ENCODE results near the gene DDX17. TPM values are rescaled to one million over a fixed set of nuclear protein-coding genes. Genes with fewer than 3 reads are reported as not detected.
A peak's percentile ranks its signal among the peaks of the same experiment; 100 is the strongest.
"Not testable (repeated sequence)": the region's sequence is repeated elsewhere in the genome, so short reads cannot be mapped to it uniquely, and the experiment has no call there.

Gene DDX17
- total RNA-seq, 4 donors from 2014 or later = 583 to 733 (median 616) TPM

DNA sequence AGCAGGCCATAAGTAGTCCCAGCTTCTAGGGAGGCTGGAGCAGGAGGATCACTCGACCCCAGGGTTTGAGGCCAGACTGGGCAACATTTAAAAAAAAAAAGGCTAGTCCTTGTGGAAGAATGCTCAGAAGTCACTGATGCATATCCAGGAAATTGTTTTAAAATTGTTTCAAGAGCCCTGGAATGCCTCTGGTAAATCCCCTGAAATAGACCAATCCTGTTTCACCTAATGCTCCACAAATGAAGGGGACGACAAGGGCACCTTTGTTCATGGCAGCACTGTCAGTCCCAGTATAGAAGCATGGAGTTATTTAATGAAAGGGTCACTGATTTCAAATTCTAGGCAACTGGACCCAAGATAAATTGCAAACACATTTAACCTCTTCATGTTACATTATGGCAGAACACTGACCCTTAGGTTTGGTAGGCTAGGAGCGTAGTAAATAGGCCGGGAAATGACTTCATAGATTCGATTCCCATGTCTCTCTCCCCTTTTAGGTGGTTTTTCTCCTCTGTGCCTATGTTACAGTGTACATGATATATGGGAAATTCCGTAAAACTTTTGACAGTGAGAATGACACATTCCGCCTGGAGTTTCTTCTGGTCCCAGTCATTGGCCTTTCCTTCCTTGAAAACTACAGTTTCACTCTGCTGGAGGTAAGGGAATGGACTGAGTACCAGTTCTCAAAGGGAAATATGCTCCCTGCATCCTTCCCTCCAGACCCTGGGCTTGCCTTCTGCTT is 26.8 kb downstream of the DDX17 start:
- DNase-seq = no peak
- no peaks in the 10 kb centered on the region for H3K9me3 ChIP-seq
- H3K27ac ChIP-seq = no peak overlapping the region
- no peaks in the 10 kb centered on the region for H3K4me1 ChIP-seq
- peaks cover 0 to 45% (median 0%) of the 10 kb centered on the region in 3 donors for H3K36me3 ChIP-seq
- no peaks in the 10 kb centered on the region for H3K27me3 ChIP-seq
- TF ChIP-seq, protein P1, sequence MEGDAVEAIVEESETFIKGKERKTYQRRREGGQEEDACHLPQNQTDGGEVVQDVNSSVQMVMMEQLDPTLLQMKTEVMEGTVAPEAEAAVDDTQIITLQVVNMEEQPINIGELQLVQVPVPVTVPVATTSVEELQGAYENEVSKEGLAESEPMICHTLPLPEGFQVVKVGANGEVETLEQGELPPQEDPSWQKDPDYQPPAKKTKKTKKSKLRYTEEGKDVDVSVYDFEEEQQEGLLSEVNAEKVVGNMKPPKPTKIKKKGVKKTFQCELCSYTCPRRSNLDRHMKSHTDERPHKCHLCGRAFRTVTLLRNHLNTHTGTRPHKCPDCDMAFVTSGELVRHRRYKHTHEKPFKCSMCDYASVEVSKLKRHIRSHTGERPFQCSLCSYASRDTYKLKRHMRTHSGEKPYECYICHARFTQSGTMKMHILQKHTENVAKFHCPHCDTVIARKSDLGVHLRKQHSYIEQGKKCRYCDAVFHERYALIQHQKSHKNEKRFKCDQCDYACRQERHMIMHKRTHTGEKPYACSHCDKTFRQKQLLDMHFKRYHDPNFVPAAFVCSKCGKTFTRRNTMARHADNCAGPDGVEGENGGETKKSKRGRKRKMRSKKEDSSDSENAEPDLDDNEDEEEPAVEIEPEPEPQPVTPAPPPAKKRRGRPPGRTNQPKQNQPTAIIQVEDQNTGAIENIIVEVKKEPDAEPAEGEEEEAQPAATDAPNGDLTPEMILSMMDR (IDR thresholded peaks at IDR 0.05) = no peak
- H3K4me3 ChIP-seq = no peak overlapping the region

DNA sequence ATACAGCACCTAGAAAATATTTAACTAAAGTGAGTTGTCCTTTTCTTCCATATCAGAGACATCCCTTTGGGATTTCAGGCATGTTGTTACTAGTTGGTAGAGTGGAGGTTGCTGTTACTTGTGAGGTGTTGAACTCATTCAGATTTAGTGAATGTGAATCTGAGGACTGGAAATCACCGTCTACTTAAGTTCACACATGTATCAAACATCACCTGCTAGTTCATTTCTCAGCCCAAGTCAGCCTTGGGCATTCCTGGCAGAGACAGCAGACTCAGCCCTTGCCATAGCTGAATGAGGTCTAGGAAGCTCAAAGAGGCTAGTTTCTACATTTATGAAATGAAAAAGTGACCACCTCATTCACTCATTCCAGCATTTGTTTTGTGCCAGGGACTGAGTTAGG is 28.5 kb downstream of the DDX17 start:
- peaks cover 0 to 29% (median 0%) of the 10 kb centered on the region in 3 donors for H3K36me3 ChIP-seq
- H3K4me3 ChIP-seq = no peak overlapping the region
- TF ChIP-seq, protein P1 (IDR thresholded peaks at IDR 0.05) = no peak
- TF ChIP-seq POLR2A (IDR thresholded peaks at IDR 0.05) = no peak
- no peaks in the 10 kb centered on the region for H3K9me3 ChIP-seq
- DNase-seq = no peak
- no peaks in the 10 kb centered on the region for H3K27me3 ChIP-seq
- no peak overlapping the region for H3K27ac ChIP-seq
- H3K4me1 ChIP-seq = no peaks in the 10 kb centered on the region

DNA sequence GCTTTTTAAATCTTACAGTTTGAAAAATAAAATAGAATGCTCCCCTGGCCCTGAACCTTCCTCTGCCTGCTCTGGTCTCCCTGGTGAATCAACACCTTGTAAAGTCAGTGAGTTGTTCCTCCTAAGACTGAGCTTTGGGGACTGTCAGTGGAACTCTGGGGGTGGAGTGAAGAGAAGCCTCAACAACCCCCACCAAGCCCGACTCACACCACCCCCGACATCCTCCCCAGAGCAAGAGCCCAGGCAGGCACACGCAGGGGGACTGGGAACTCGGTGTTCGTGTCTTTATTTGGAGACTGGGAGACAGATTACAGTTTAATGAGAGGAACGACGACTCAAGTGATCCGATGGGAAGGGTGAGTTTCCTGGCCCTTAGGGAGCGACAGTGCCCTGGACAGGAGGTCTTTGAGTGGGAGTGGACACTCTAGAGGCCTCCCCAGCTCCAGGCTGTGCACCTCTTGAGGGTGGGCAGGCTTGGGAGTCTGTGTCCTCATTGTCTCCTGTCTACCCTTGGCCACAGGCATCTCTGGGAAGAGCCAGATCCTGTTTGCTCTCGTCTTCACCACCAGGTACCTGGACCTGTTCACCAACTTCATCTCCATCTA is 32.0 kb downstream of the DDX17 start:
- H3K27ac ChIP-seq = no peak overlapping the region
- TF ChIP-seq, protein P1 (IDR thresholded peaks at IDR 0.05) = no peak
- no peak for TF ChIP-seq POLR2A (IDR thresholded peaks at IDR 0.05)
- H3K27me3 ChIP-seq = no peaks in the 10 kb centered on the region
- no peaks in the 10 kb centered on the region for H3K36me3 ChIP-seq
- peak in 1 of 3 donors; percentile 10 for DNase-seq
- H3K4me1 ChIP-seq = peaks cover 0 to 4% (median 0%) of the 10 kb centered on the region in 4 donors
- no peak overlapping the region for H3K4me3 ChIP-seq
- no peaks in the 10 kb centered on the region for H3K9me3 ChIP-seq

DNA sequence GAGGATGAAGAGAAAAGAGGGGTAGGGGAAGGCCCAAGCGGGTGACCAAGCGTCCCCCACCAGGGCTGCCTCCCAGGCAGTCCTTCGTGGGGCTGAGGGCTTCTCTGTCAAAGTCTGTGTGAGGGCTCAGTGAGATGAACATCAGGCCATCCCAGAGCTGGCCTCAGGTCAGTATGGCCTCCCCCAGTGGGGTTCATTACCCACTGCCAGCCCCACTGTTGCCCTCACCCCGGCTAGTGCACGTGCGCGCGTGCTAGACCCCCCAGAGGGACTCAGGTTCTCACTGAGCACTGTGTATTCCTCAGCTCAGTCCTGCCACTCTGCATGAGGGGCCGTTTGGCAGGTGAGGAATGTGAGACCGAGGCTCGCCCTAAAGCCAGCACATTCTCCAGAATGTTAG is 34.9 kb downstream of the DDX17 start:
- Histone ChIP-seq H3K4me3 (no peak overlapping the region), H3K27ac (no peak overlapping the region), H3K27me3 (no peaks in the 10 kb centered on the region), H3K9me3 (no peaks in the 10 kb centered on the region), H3K36me3 (no peaks in the 10 kb centered on the region), H3K4me1 (peaks cover 0 to 22% (median 3%) of the 10 kb centered on the region in 4 donors)
- TF ChIP-seq, protein P1 (IDR thresholded peaks at IDR 0.05) = no peak
- no peak for TF ChIP-seq POLR2A (IDR thresholded peaks at IDR 0.05)
- DNase-seq = peak in 1 of 3 donors; percentile 31

DNA sequence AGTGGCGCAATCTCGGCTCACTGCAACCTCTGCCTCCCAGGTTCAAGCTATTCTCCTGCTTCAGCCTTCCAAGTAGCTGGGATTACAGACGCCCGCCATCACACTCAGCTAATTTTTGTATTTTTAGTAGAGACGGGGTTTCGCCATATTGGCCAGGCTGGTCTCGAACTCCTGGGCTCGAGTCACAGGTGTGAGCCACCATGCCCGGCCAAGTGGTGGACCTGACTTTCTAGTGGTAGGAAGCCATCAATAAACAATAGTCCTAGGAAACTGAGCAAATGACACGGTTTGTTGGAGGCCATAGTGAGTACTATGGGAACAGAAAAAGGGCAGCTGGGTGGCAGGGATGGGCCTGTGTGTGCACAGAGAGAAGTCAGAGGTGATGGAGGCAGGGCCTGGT is 35.9 kb downstream of the DDX17 start:
- not testable (repeated sequence) for H3K36me3 ChIP-seq, H3K27ac ChIP-seq, H3K27me3 ChIP-seq, H3K4me3 ChIP-seq, H3K9me3 ChIP-seq
- H3K4me1 ChIP-seq = peaks cover 0 to 22% (median 3%) of the 10 kb centered on the region in 4 donors
- peak in 1 of 3 donors; percentile 22 for DNase-seq

DNA sequence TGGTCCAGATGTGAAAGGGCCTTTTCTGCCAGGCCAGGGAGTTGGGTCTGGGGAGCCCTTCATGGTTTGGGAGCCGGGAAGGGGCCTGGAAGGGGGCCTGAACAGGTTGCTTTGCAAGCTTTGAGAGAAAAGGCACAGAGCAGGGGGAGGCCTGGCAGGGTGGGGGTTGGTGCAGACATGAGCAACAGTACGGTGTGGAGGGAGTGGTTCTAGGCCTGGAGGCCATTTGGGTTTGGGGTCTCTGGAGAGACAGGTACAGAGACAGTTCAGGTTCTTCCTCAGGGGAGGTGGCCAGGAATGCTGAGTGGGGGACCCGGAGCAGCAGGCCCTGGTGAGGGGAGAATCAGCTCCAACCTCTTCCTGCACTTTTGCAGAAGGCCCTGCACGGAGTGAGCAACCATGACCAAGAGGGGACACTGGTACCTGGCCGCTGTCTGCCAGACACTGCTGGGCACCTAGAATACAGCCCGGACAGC is 36.8 kb downstream of the DDX17 start:
- Histone ChIP-seq H3K36me3 (no peaks in the 10 kb centered on the region), H3K27me3 (no peaks in the 10 kb centered on the region), H3K27ac (no peak overlapping the region), H3K9me3 (no peaks in the 10 kb centered on the region), H3K4me1 (peaks cover 0 to 22% (median 3%) of the 10 kb centered on the region in 4 donors), H3K4me3 (no peak overlapping the region)
- DNase-seq = peak in 1 of 3 donors; percentile 39
- TF ChIP-seq POLR2A (IDR thresholded peaks at IDR 0.05) = no peak

All from Peyer's patch (tissue), 4 donors.